GM13977 (cell line): ENCODE measurements around the gene PSORS1C1.
"Not testable (repeated sequence)": the region's sequence is repeated elsewhere in the genome, so short reads cannot be mapped to it uniquely, and the experiment has no call there.

ENCODE experiments used
- DNase-seq: peaks from one replicate; pipeline ENCODE4 v3.0.0; 2012; ENCODE audit warnings: low spot score
- CTCF ChIP-seq: IDR thresholded peaks from 2 replicates; pipeline ENCODE4 v1.5.1; 2012; ENCODE audit warnings: mild to moderate bottlenecking, control low read depth; ENCODE audit not compliant: insufficient read depth; ENCODE audit errors: extremely low read depth, missing control alignments
- in situ Hi-C: fragments of 300-500 bp; cut with MboI; formaldehyde crosslinking; loops from one replicate; pipeline ENCODE4 v1.12.0; 2022; ENCODE audit warnings: low sequenced_read_pairs, low pct_unique_long_range_greater_than_20kb, mixed read lengths, inconsistent platforms; ENCODE audit not compliant: unreplicated experiment

Gene PSORS1C1

GRCh38 chr6:31163922-31164321, 49.3 kb downstream of the PSORS1C1 start:
- no peak for DNase-seq
- TF ChIP-seq CTCF, result no peak
- in situ Hi-C loops, result no loop called here

GRCh38 chr6:31164475-31165063, 50.0 kb downstream of the PSORS1C1 start:
- in situ Hi-C loops, DNase-seq: not testable (repeated sequence)

- peak; percentile 65 for DNase-seq
- in situ Hi-C loops, result not testable (repeated sequence)
These were observed 50.6 kb downstream of the PSORS1C1 start for GRCh38 chr6:31165064-31165832.

GRCh38 chr6:31165986-31166385, 51.4 kb downstream of the PSORS1C1 start:
- in situ Hi-C loops, result no loop called here
- no peak for DNase-seq
- TF ChIP-seq CTCF, result no peak

GRCh38 chr6:31168606-31169005, 54.0 kb downstream of the PSORS1C1 start:
- no peak for TF ChIP-seq CTCF
- no peak for DNase-seq
- in situ Hi-C loops, result no loop called here

- TF ChIP-seq CTCF, result no peak
- DNase-seq, result no peak
- in situ Hi-C loops, result no loop called here
These were observed 54.7 kb downstream of the PSORS1C1 start for GRCh38 chr6:31169123-31169857.

- DNase-seq, in situ Hi-C loops: not testable (repeated sequence)
These were observed 55.4 kb downstream of the PSORS1C1 start for GRCh38 chr6:31169858-31170599.

GRCh38 chr6:31170600-31170881, 55.9 kb downstream of the PSORS1C1 start, which contains the start of gene POU5F1:
Gene POU5F1 (minus strand): TSS chr6:31170682. CDS start chr6:31170620, 62 bp downstream.
- in situ Hi-C loops, result no loop called here
- TF ChIP-seq CTCF, result no peak
- no peak for DNase-seq
